Measurements from ENCODE around the gene MCF2L.

The MCF2L gene

DNA sequence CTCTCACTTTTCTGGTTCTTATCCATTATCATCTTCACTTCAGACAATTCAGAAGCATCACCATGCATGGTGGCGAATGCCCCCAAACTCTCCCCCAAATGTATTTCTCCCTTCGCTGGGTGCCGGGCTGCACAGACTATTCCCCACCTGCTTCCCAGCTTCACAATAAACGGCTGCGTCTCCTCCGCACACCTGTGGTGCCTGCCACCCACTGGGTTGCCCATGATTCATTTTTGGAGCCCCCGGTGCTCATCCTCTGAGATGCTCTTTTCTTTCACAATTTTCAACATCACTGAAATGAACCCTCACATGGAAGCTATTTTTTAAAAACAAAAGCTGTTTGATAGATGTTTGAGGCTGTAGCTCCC lies 150.8 kb downstream of the MCF2L start:
- no peaks in the 10 kb centered on the region for H3K27me3 Mint-ChIP-seq
- H3K27ac Mint-ChIP-seq = no peak overlapping the region
- H3K4me1 Mint-ChIP-seq (ENCODE audit: low read depth) = no peaks in the 10 kb centered on the region
- no peaks in the 10 kb centered on the region for H3K36me3 Mint-ChIP-seq (ENCODE audit: low read depth)
- H3K4me3 Mint-ChIP-seq = no peak overlapping the region
- no peaks in the 10 kb centered on the region for H3K9me3 Mint-ChIP-seq

DNA sequence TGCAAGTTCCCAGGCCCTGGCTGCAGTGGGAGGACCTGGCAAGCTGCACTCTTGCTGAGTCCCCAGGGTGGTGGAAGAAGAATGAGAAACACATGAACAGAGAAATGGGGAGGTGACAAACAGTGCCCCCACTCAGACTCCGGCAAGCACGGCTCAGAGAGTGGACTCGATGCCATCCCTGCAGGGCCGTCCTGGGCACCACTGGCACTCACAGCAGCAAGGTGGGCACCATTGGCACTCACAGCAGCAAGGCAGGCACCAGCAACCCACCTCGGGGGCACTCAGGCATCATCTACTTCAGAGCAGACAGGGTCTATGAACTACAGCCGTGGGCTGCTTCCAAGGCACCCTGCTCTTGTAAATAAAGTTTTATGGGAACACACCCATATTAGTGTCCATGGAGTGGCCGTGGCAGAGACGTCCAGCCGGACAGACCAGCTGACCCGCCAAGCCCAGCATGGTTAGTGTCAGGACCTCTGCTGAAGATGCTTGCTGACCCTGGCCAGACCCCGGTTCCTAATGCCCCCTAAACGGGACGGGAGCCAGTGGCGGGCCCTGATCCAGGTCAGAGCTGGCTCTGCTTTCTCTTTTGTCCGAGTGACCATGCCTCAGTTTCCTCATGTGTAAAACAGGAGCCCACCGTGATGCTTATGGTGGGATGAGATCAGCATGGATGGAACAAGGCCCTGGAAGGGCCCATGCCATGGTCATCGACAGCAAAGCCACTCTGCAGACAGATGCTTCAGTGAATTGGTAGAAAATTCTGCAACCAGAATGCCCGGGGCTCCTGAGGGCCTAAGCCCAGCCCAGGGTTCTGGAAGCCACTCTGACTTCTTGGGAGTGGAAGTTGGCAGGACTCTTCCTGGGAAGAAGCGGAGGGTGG lies 151.5 kb downstream of the MCF2L start:
- H3K27ac Mint-ChIP-seq = no peak overlapping the region
- no peak overlapping the region for H3K4me3 Mint-ChIP-seq

DNA sequence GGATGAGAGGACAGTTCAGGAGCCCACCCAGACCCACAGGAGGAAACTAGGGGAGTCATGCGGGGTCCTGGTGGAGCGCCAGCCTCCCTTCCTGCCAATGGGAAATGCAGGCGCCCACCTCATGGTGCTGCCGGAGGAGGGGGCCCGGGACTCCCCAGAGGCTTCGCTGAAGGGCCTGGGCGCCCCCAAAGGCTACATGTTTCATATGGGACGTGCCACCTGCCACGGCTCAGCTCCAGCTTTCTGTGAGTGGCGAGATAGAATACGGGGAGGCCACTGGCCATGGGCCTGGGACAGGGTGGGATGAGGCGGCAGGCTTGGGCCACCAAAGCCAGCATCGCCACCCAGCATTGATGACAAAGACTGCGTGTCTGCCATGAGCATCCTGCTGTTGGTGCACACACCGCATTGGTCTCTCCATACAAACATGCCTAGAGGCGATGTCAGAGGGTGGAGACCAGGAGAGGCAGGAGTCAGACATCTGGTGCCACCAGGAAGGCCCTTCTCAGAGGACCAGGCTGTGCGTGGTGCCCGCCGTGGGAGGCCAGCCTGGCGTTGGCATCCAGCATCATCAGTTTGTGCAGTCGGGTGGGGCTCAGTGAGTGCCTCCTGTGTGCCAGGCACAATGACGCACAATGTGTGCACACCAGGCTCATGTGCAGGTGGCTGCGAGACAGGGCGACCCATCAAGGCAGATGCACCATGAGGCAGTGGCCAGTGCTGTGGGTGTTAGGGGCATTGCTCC lies 152.3 kb downstream of the MCF2L start:
- Mint-ChIP-seq H3K4me3 (no peak overlapping the region), H3K36me3 (ENCODE audit: low read depth) (no peaks in the 10 kb centered on the region), H3K9me3 (no peaks in the 10 kb centered on the region), H3K27me3 (no peaks in the 10 kb centered on the region), H3K4me1 (ENCODE audit: low read depth) (no peaks in the 10 kb centered on the region), H3K27ac (no peak overlapping the region)

More for the DNA sequence above, 151.5 kb downstream of the MCF2L start:
- no peaks in the 10 kb centered on the region for H3K4me1 Mint-ChIP-seq (ENCODE audit: low read depth)
- no peaks in the 10 kb centered on the region for H3K36me3 Mint-ChIP-seq (ENCODE audit: low read depth)
- no peaks in the 10 kb centered on the region for H3K27me3 Mint-ChIP-seq
- H3K9me3 Mint-ChIP-seq = no peaks in the 10 kb centered on the region

DNA sequence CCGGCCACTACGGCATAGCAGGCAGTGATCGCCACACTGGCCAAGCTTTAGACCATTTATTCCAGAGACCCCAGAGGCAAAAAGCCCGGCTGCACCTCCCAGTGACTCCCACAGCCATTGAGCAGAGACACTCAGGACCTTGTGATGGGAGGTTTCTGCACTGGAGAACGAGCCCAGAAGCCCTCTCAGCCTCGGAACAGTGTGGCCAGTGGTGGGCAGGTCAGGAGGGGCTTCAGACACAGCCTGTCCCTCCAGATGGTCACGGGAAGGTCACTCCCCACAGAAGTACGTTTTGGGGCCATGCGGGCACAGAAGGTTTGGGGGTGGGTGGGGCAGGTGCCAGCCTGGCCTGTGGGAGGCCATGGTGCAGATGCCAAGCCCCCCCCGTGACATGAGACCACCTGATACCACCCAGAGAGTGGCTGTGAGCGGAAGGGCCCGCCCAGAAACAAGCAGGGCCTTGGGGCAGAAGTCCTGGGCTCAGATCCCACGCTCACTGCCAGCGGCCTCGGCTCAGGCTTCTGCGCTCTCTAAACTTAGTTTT lies 153.0 kb downstream of the MCF2L start:
- Mint-ChIP-seq H3K36me3 (ENCODE audit: low read depth) (no peaks in the 10 kb centered on the region), H3K27me3 (peaks cover under 1% of the 10 kb centered on the region), H3K4me1 (ENCODE audit: low read depth) (no peaks in the 10 kb centered on the region), H3K9me3 (no peaks in the 10 kb centered on the region), H3K27ac (no peak overlapping the region), H3K4me3 (no peak overlapping the region)

DNA sequence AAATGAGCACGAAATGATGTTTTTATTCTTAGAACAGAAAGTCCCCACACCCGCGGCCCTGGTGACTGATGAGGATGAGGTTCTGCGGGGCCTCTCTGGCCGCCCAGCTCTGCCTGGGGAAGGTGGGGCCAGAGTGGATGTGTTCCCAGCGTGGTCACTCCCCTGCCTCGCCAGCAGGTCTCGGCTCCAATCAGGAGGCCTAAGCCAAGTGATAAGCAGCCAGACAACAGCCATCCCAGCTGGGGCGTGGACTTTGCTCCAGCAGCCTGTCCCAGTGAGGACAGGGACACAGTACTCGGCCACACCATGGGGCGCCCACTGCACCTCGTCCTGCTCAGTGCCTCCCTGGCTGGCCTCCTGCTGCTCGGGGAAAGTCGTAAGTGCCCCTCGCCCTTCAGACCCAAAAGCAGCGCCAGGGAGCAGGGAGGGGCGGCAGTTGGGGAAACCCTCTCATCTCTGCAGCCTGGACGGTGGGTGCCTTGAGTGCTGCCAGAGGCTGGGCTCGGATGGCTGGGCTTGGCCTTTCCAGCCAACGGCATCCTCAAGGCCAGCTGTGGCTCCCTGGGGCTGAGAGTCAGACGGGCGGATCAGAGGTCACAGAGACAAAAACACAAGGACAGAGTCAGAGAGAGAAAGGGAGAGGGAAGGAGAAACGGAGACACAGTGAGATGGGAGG lies 153.7 kb downstream of the MCF2L start, which contains the start of gene F10:
F10 (plus strand) TSS at position 250 of the 676 bp plus-strand sequence; CDS start at position 307, 57 bp downstream.
- Mint-ChIP-seq H3K4me3 (no peak within 1 kb of the TSS), H3K9me3 (no peaks in the 10 kb centered on the region), H3K27me3 (peaks cover 6% of the 10 kb centered on the region), H3K4me1 (ENCODE audit: low read depth) (no peaks in the 10 kb centered on the region), H3K27ac (no peak within 1 kb of the TSS), H3K36me3 (ENCODE audit: low read depth) (no peaks in the 10 kb centered on the region)

DNA sequence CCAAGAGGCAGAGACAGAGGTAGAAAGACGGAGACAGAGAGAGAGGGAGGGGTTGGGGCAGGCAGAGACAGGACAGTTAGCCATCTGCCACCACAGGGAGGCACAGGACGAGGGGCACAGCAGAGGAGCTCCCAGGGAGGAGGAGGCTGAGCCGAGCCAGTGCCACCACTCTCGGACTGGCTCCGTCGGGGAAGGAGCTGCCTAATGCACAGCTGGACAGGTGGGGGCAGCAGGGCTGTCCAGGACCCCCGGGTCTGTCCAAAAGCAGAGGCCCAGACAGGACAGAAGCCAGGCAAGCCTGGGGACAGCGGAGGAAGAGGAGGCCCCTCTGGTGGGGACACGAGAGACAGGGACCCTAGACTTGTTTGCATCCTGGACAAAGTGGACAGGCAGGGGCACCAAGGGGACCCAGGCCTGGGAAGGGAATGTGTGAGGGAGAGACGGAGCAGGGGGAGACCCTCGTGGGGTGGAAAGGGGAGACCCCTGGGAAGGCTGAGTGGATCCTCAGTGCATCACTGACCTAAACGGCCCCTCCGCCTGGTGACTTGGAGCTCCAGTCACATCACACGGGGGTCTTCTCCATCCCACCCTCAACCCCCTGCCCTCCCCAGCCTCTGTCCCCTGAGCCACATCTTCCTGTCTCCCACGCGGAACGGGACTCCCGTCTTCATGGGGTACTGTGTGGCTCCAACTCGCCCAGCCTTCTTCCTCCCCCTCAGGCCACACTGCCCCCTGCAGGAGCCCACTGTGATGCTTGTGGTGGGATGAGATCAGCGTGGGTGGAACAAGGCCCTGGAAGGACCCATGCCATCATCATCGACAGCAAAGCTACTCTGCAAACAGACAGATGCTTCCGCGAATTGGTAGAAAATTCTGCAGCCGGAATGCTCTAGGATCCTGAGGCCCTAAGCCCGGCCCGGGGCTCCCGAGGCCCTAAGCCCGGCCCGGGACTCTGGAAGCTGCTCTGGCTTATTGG lies 154.5 kb downstream of the MCF2L start:
- H3K4me3 Mint-ChIP-seq = no peak overlapping the region
- H3K27me3 Mint-ChIP-seq = peaks cover 13% of the 10 kb centered on the region
- no peak overlapping the region for H3K27ac Mint-ChIP-seq

DNA sequence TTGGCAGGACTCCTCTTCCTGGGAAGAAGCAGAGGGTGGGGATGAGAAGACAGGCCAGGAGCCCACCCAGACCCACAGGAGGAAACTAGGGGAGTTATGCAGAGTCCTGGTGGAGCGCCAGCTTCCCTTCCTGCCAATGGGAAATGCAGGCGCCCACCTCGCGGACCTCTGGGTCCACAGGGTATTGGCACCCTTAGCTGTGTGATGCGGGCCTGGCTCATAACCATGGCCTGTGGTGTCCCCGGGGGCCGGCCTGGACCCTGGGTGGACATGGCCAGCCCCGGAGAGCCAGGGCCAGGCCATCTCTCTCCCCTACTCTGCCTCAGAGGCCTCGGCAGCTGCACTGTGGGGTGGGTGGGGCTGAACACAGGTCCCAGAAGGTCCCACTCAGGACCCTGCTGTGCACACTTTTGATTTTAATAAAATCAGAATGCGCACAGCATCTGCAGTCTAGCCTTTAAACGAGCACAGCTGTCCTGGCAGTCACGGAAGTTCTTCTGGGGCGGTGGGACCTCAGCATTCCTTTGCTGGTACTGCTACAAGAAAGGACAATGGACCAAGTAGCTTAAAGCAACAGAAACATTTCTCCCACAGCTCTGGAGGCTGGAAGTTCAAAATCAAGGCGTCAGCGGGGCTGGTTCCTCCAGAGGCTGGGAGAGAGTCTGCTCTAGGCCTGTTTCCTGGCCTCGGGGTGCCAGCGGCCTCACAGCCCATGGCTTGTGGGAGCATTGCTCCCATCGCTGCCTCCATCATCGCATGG lies 155.4 kb downstream of the MCF2L start:
- Mint-ChIP-seq H3K9me3 (no peaks in the 10 kb centered on the region), H3K4me1 (ENCODE audit: low read depth) (no peaks in the 10 kb centered on the region), H3K4me3 (no peak overlapping the region), H3K27ac (no peak overlapping the region), H3K36me3 (ENCODE audit: low read depth) (no peaks in the 10 kb centered on the region), H3K27me3 (peaks cover 20% of the 10 kb centered on the region)

More for the DNA sequence above, 154.5 kb downstream of the MCF2L start:
- H3K36me3 Mint-ChIP-seq (ENCODE audit: low read depth) = no peaks in the 10 kb centered on the region
- no peaks in the 10 kb centered on the region for H3K4me1 Mint-ChIP-seq (ENCODE audit: low read depth)
- no peaks in the 10 kb centered on the region for H3K9me3 Mint-ChIP-seq

DNA sequence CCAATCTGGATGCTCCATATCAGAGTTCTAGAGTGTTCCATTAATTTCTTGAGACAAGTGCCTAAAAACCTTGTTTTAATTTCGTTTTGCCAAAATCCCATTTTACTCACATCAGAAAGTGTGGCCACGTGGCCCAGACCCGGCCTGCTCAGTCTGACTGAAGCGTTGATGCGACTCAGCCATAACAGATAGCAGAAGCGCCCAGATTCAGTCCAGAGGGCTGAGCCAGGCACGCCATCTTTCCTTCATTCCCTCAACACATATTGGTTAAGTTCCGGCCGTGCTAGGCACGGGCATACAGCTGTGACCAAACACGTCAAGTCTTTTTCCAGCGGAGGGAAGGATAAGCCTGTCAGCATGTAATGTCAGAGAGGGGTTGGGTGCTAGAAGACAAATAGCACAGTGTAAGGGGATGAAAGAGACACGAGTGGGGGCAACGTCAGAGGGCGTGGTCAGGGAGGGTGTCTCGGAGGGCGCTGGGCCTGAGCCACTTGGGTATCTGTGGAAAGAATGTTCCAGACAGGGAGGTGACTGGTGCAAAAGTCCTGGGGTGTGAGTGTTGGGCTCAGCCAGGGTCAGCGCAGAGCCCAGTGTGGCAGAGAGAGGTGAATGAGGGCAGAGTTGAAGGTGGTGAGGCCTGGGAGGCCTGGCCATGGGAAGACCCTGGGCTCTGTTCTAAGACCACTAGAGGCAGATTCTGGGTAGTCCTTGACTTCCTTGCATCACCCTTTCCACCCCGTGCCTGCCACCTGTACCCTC lies 156.7 kb downstream of the MCF2L start:
- H3K27me3 Mint-ChIP-seq = peaks cover 22% of the 10 kb centered on the region
- no peaks in the 10 kb centered on the region for H3K9me3 Mint-ChIP-seq
- no peak overlapping the region for H3K4me3 Mint-ChIP-seq
- H3K36me3 Mint-ChIP-seq (ENCODE audit: low read depth) = no peaks in the 10 kb centered on the region
- H3K4me1 Mint-ChIP-seq (ENCODE audit: low read depth) = no peaks in the 10 kb centered on the region
- no peak overlapping the region for H3K27ac Mint-ChIP-seq

DNA sequence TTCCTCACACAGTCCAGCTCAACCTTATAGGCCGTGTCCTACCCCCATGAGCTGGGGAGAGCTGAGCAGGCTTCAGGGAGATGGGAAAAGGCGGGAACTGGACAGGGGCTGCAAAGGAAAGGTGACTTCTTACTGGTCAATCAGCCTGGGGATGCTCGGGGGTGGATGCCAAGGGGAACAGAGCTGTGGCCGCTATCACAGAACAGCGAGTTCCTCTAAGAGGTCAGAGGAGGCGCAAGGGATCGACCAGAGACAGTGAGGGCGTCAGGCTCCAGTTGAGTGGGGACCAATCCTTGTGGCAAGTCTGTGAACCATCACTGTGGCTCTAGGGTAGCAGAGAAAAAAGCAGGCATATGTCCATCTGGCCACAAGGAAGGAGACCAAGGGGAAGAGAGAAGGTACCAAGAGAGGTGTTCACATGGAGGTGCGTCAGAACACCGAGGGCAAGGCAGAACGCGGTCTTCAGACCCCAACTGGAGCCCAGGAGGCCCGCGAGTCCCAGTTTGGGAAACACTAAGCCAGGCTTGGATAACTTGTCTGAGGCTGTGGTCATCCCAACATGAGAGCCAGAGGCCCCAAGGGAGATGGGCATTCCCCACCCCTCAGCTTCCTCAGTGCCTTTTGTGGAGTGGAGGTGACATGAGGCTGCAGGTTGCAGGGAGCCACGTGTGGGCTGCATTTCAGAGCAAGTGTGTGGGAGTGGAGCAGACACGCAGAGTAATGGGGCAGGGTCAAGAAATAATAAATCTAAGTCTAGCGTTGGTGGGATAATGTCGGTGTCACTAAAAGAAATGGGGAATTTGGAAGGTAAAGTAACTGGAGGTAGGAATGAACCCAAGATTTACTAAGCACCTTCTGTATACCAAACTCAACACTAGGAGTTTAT lies 157.5 kb downstream of the MCF2L start:
- Mint-ChIP-seq H3K27ac (no peak overlapping the region), H3K4me1 (ENCODE audit: low read depth) (no peaks in the 10 kb centered on the region), H3K4me3 (no peak overlapping the region), H3K27me3 (peaks cover 30% of the 10 kb centered on the region), H3K9me3 (no peaks in the 10 kb centered on the region), H3K36me3 (ENCODE audit: low read depth) (no peaks in the 10 kb centered on the region)

DNA sequence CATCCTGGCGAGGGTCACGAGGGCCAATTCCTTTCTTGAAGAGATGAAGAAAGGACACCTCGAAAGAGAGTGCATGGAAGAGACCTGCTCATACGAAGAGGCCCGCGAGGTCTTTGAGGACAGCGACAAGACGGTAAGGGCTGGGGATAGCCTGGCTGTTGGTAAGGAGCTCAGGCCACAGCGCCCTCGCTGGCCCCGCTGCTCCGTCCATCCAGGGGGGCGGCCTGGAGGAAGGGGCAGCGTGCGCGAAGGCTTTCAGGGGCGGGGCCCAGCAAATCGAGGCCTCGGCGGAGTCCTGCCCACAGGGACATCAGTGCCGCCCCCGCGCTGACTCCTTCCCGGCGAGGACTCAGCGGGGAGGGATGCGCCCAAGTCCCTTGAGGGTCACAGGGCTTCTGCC lies 160.5 kb downstream of the MCF2L start:
- Mint-ChIP-seq H3K4me1 (ENCODE audit: low read depth) (no peaks in the 10 kb centered on the region), H3K27me3 (peaks cover 38% of the 10 kb centered on the region), H3K27ac (no peak overlapping the region), H3K36me3 (ENCODE audit: low read depth) (no peaks in the 10 kb centered on the region), H3K4me3 (no peak overlapping the region), H3K9me3 (no peaks in the 10 kb centered on the region)

DNA sequence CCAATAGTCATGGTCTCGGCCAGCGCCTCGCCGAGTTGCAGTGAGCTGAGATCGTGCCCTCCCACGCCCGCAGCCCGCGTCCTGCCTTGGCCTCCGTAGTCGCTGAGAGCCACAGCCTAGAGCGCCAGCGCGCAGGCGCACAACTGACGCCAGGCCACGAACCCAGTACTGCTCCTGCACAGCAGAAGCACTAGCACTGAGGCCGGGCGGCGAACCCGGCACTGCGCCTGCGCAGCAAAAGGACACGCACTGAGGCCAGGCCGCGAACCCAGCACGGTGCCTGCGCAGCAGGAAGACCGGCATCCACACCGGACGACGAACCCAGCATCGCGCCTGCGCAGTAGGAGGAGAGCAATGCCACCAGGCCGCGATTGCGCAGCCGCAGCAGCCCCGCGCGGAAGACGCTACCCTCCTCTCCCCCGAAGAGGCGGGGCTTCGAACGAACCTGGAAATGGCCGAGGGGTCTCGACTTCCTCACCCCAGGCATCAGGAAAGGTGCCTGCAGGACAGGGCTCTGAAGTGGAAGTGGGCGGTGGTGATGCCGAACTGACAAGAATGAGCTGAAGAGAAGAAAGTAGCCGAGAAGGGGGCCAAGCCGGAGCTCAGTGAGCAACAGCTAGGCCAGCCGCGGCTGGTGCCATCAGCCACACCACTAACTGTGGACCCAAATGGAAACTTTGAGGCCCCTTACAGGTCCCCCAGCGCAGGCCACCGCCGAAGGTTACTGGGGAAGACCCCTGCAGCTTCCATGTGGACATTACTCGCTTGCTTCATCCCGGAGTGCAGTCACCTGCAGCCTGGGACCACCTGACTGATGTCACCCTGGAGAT lies 161.1 kb downstream of the MCF2L start:
- peaks cover 38% of the 10 kb centered on the region for H3K27me3 Mint-ChIP-seq
- no peaks in the 10 kb centered on the region for H3K9me3 Mint-ChIP-seq
- H3K4me3 Mint-ChIP-seq = peak overlapping the region; percentile 50
- no peaks in the 10 kb centered on the region for H3K4me1 Mint-ChIP-seq (ENCODE audit: low read depth)
- no peak overlapping the region for H3K27ac Mint-ChIP-seq
- no peaks in the 10 kb centered on the region for H3K36me3 Mint-ChIP-seq (ENCODE audit: low read depth)

Data from stimulated activated naive CD8-positive, alpha-beta T cell treated with anti-CD3 and anti-CD28 coated beads, Interleukin-15, Interleukin-2, amounts not matched to agents 100 ng/mL and 50 ng/mL, for 24 hours (primary cell).